Esophagus muscularis mucosa (tissue), 4 donors: ENCODE data around the gene RNF111. TPM values are rescaled to one million over a fixed set of nuclear protein-coding genes. Genes with fewer than 3 reads are reported as not detected.

Source experiments
- DNase-seq: peaks from one replicate; pipeline ENCODE4 v3.0.0-alpha.2; 2017; ENCODE audit errors: extremely low spot score
- H3K27ac ChIP-seq, 4 donors: fragments of 200-600 bp; sonication (generic); replicated peaks in 1 of 4; 1 replicate in 3 of 4; 2 replicates in 1 of 4; pipeline ENCODE4 v1.5.1; 2016 to 2019; ENCODE audit warnings: mild to moderate bottlenecking in 1 of 4
- H3K27me3 ChIP-seq, 4 donors: fragments of 200-600 bp; sonication (generic); one replicate each; pipeline versions ENCODE4 v1.5.1 to v1.6.0; 2016 to 2019
- H3K36me3 ChIP-seq, 4 donors: fragments of 200-600 bp; sonication (generic); one replicate each; pipeline ENCODE4 v1.5.1; 2016 to 2019
- H3K4me1 ChIP-seq, 4 donors: fragments of 200-600 bp; sonication (generic); one replicate each; pipeline ENCODE4 v1.5.1; 2016 to 2019
- H3K4me3 ChIP-seq, 4 donors: fragments of 200-600 bp; sonication (generic); 1 replicate in 2 of 4; 2 replicates in 2 of 4; pipeline ENCODE4 v1.5.1; 2016 to 2019; ENCODE audit warnings: mild to moderate bottlenecking in 4 of 4, moderate library complexity in 1 of 4
- H3K9me3 ChIP-seq, 4 donors: fragments of 200-600 bp; sonication (generic); 1 replicate in 3 of 4; 2 replicates in 1 of 4; pipeline ENCODE4 v1.5.1; 2016 to 2019
- CTCF ChIP-seq, 3 experiments: fragments of 200-600 bp in 2 of 3; fragments of 450-650 bp in 1 of 3; sonication (generic) in 2 of 3; IDR thresholded peaks; one replicate each; pipeline ENCODE4 v1.5.1; 2017 to 2019; ENCODE audit warnings: antibody characterized with exemption in 3 of 3, mild to moderate bottlenecking in 2 of 3, moderate library complexity in 1 of 3
- EP300 ChIP-seq: sonication (generic); formaldehyde crosslinking; IDR thresholded peaks from one replicate; pipeline ENCODE4 v1.6.1; 2017; ENCODE audit warnings: antibody characterized with exemption
- POLR2A ChIP-seq: fragments of 450-650 bp; IDR thresholded peaks from one replicate; pipeline ENCODE4 v1.6.1; 2017; ENCODE audit warnings: antibody characterized with exemption, moderate library complexity, mild to moderate bottlenecking, low read depth
- POLR2AphosphoS5 ChIP-seq, 2 donors: sonication (generic); formaldehyde crosslinking; IDR thresholded peaks; one replicate each; pipeline ENCODE4 v1.6.1; 2017; ENCODE audit warnings: antibody characterized with exemption in 2 of 2
- WGBS: methylation state at CpG from one replicate; pipeline ENCODE4 v1.1.5; 2018; 5-methylcytosine and 5-hydroxymethylcytosine counted together
- intact Hi-C: fragments of 100-400 bp; cut with DNase I; formaldehyde crosslinking; loops from one replicate; pipeline ENCODE4 v1.15.1; 2023
- total RNA-seq, 4 donors: library from RNA; depleted of rRNA; stranded (reverse); fragments of >200 nt; gene quantifications; one replicate each; pipeline versions ENCODE4 v1.1.0 to v1.2.1, GENCODE V29; 2016

Gene RNF111
- total RNA-seq, 4 donors from 2014 or later: 14.1 to 19.9 (median 18.4) TPM

- TF ChIP-seq EP300: no peak
- TF ChIP-seq CTCF (IDR thresholded peaks at IDR 0.05): no peak
- TF ChIP-seq POLR2A: no peak
- no peak for TF ChIP-seq POLR2AphosphoS5 (IDR thresholded peaks at IDR 0.05)
- H3K36me3 ChIP-seq: peaks cover 17 to 91% (median 60%) of the 10 kb centered on the region in 4 donors
- no peak overlapping the region for H3K27ac ChIP-seq
- H3K4me1 ChIP-seq: no peaks in the 10 kb centered on the region
- WGBS: 97% methylated on average over 2 of the region's 2 CpGs
- H3K9me3 ChIP-seq: no peaks in the 10 kb centered on the region
- no peak overlapping the region for H3K4me3 ChIP-seq
- H3K27me3 ChIP-seq: no peaks in the 10 kb centered on the region
- no peak for DNase-seq
- intact Hi-C loops: no loop called here
Observed at GRCh38 chr15:59087731-59088130, 100.3 kb downstream of the RNF111 start.

- Histone ChIP-seq H3K9me3 (no peaks in the 10 kb centered on the region), H3K4me1 (no peaks in the 10 kb centered on the region), H3K4me3 (no peak overlapping the region), H3K36me3 (peaks cover 23 to 89% (median 63%) of the 10 kb centered on the region in 4 donors), H3K27ac (no peak overlapping the region), H3K27me3 (no peaks in the 10 kb centered on the region)
- no peak for DNase-seq
- 100% methylated on average over 1 of the region's 1 CpG for WGBS
- intact Hi-C loops: no loop called here
- TF ChIP-seq POLR2AphosphoS5 (IDR thresholded peaks at IDR 0.05): no peak
- no peak for TF ChIP-seq POLR2A
- TF ChIP-seq EP300: no peak
- no peak for TF ChIP-seq CTCF (IDR thresholded peaks at IDR 0.05)
Observed at GRCh38 chr15:59094077-59094476, 106.6 kb downstream of the RNF111 start.

GRCh38 chr15:59096429-59096828 lies 109.0 kb downstream of the RNF111 start:
- no peak for TF ChIP-seq POLR2AphosphoS5 (IDR thresholded peaks at IDR 0.05)
- TF ChIP-seq EP300: no peak
- TF ChIP-seq POLR2A: no peak
- TF ChIP-seq CTCF (IDR thresholded peaks at IDR 0.05): no peak
- no peak for DNase-seq
- no peak overlapping the region for H3K4me3 ChIP-seq
- H3K36me3 ChIP-seq: peaks cover 16 to 76% (median 57%) of the 10 kb centered on the region in 4 donors
- no peaks in the 10 kb centered on the region for H3K27me3 ChIP-seq
- intact Hi-C loops: no loop called here
- WGBS: 87% methylated on average over 3 of the region's 3 CpGs
- H3K4me1 ChIP-seq: no peaks in the 10 kb centered on the region
- no peaks in the 10 kb centered on the region for H3K9me3 ChIP-seq
- H3K27ac ChIP-seq: no peak overlapping the region

GRCh38 chr15:59099162-59099685 lies 111.8 kb downstream of the RNF111 start:
- Histone ChIP-seq H3K4me1 (peaks cover 0 to 2% (median 2%) of the 10 kb centered on the region in 4 donors), H3K36me3 (peaks cover 11 to 52% (median 37%) of the 10 kb centered on the region in 4 donors), H3K4me3 (no peak overlapping the region), H3K27me3 (no peaks in the 10 kb centered on the region), H3K9me3 (no peaks in the 10 kb centered on the region), H3K27ac (no peak overlapping the region)
- TF ChIP-seq POLR2A: no peak
- no peak for TF ChIP-seq CTCF (IDR thresholded peaks at IDR 0.05)
- no peak for TF ChIP-seq EP300
- no peak for TF ChIP-seq POLR2AphosphoS5 (IDR thresholded peaks at IDR 0.05)
- 60% methylated on average over 2 of the region's 2 CpGs for WGBS
- no peak for DNase-seq
- intact Hi-C loops: no loop called here

GRCh38 chr15:59104602-59104911 lies 117.1 kb downstream of the RNF111 start:
- peak overlapping the region; percentile 57 to 68 (median 58) for H3K4me3 ChIP-seq
- peak overlapping the region in 3 of 4 donors; percentile 23 to 35 (median 34) for H3K27ac ChIP-seq
- no peak for TF ChIP-seq POLR2A
- no peak for TF ChIP-seq POLR2AphosphoS5 (IDR thresholded peaks at IDR 0.05)
- no peak for TF ChIP-seq CTCF (IDR thresholded peaks at IDR 0.05)
- TF ChIP-seq EP300: no peak
- intact Hi-C loops: loop anchor here (10.0 kb wide), 1 partner anchor 390 kb away; no protein-coding TSS in a partner anchor
- H3K36me3 ChIP-seq: peaks cover 0 to 11% (median 7%) of the 10 kb centered on the region in 4 donors
- no peaks in the 10 kb centered on the region for H3K9me3 ChIP-seq
- H3K27me3 ChIP-seq: no peaks in the 10 kb centered on the region
- no peak for DNase-seq
- WGBS: under 1% methylated on average over 9 of the region's 9 CpGs
- peaks cover 4 to 15% (median 13%) of the 10 kb centered on the region in 4 donors for H3K4me1 ChIP-seq
